ENCODE measurements around the gene DUSP16.
"Not testable (repeated sequence)": the region's sequence is repeated elsewhere in the genome, so short reads cannot be mapped to it uniquely, and the experiment has no call there.

The DUSP16 gene

DNA sequence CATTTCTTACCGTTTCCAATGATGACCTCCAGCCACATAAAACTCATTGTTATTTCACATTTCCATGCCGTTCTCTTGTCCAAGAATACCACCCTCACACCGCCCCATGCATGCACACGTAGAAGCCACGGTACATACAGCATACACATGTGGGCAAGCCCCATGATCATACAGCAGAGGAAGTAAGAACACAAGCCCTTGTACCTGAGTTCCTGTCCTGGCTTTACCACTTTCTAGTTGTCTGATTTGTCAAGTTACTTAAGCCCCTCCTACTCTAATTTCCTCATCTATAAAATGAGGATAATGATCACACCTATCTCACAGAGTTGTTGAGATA, 59.9 kb downstream of the DUSP16 start:
- no peak for DNase-seq (ENCODE audit: low read depth, low spot score)
- H3K27ac ChIP-seq, result no peak overlapping the region

DNA sequence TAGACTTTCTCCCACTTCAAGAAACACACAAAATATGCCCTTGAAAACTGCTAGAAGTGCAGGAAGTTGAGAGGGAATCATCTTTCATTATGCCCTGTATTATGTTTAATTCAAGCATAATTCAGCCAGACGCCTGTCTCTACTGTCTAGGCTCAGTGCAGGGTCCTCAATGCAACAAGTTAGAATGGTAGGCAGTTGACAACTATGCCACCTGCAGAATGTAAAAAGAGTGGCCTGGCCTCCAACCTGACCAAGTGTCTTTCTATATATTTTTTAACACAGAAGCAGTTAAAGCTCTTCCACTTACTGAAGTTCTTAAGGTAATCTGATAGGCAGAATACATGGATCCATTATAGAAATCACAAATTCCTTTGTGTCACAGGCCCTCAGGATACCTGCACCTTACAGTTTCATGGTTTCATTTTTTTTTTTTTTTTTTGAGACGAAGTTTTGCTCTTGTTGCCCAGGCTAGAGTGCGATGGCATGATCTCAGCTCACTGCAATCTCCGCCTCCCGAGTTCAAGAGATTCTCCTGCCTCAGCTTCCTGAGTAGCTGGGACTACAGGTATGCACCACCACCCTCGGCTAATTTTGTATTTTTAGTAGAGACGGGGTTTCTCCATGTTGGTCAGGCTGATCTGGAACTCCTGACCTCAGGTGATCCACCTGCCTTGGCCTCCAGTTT, 60.4 kb downstream of the DUSP16 start:
- not testable (repeated sequence) for DNase-seq (ENCODE audit: low read depth, low spot score); H3K27ac ChIP-seq

DNA sequence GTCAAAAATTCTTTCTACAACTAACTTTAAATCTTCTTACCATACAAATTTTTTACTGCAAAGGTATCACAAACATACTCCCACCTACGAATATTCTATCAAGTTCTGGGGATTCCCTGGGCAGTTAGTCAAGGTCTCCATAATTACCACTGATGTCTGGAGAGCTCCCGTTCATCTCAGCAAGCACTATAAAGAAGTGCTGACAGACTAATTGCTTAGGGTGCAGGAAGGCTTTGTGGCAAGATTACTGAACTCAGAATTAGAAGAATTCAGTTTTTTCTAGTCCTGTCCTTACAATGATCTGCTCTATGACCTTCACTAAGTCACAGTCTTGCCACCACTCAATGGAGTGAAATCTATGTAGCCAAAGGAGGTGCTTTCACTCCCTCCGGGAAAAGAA, 61.5 kb downstream of the DUSP16 start:
- no peak for DNase-seq (ENCODE audit: low read depth, low spot score)
- no peak overlapping the region for H3K27ac ChIP-seq

DNA sequence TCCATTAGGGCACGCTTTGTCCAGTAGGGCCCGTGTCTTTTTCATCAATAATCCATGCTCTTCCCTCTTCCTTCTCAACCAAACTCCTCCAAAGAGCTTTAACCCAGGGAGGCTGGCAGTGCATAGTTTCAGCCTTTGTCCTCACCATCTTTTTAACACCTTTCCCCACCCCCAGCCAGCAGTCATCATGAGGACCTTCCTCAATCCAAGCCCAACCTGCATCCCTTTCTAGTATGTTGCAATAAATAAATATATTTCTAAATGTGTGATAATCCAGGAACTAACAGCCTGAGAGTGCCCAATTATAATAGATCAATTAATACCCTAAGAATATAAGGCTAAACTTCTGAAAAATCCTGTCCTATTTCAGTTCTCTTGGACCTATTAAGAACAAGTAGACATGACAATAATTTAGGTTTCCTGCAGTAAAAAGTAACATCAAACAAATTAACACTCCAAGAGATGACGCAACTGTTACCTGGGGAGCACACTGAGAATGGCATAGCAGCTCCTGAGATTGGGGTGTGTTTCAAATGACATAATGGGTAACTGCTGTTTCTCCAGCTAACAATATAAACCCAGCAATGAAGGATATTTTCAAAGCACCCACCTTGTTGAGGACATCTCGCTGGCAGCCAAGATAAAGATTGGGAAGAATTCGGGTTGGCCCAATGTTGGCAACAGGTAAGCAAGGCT, 62.6 kb downstream of the DUSP16 start:
- H3K27ac ChIP-seq, result no peak overlapping the region
- DNase-seq (ENCODE audit: low read depth, low spot score), result no peak

DNA sequence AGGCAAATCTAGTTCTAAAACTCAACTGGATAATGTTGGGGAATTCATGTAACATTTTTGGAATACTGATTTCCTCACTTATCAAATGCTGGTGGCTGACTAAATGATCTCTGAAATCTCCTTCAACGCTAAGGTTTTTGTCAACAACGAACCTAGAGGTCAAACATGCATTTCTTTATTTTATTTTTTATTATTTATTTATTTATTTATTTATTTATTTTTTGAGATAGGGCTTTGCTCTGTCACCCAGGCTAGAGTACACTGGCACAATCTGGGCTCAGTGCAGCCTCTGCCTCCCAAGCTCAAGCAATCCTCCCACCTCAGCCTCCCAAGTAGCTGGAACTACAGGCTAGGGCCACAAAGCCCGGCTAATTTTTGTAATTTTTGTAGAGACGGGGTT, 64.5 kb downstream of the DUSP16 start:
- no peak for DNase-seq (ENCODE audit: low read depth, low spot score)
- no peak overlapping the region for H3K27ac ChIP-seq

DNA sequence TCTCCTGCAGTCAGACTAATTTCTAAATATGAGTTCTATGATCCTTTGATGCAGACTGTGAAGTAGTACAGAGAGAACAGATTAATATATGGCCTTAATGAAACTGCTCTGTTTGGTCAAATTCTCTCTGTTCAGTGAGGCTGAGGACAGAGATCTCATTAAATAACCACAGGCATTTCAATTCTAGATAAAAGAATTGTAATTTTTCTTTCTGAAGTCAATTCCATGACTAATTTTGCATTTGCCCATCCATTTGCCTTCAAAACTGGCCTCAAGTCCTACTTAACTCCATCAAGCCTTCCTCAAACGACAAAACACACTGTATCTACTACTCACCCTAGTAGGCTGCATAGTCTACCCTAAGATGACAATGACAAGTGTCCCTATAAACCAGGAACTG, 67.1 kb downstream of the DUSP16 start:
- no peak for DNase-seq (ENCODE audit: low read depth, low spot score)
- H3K27ac ChIP-seq, result no peak overlapping the region

GRCh38 chr12:12492547-12492946, 70.1 kb downstream of the DUSP16 start:
- no peak for DNase-seq (ENCODE audit: low read depth, low spot score)

DNA sequence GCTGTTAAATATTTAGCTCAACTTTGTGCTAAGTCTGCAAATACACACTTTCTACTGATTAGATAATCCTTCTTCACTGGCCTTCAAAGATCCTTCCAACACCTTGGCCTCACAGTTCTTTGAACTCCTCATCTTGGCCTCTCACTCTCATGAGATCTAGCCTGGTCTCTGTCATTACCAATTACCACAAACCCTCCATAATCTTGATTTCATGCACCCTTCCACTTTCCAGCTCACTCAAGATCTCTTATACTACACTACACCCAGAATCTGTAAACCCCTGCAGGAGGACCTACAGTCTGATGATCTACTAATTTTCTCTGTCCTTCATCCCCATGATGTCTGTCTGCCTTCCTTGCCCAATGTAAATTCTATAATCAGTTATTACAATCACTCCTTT, 71.1 kb downstream of the DUSP16 start:
- no peak for DNase-seq (ENCODE audit: low read depth, low spot score)
- H3K27ac ChIP-seq, result no peak overlapping the region

More at GRCh38 chr12:12492547-12492946, 70.1 kb downstream of the DUSP16 start:
- no peak overlapping the region for H3K27ac ChIP-seq

DNA sequence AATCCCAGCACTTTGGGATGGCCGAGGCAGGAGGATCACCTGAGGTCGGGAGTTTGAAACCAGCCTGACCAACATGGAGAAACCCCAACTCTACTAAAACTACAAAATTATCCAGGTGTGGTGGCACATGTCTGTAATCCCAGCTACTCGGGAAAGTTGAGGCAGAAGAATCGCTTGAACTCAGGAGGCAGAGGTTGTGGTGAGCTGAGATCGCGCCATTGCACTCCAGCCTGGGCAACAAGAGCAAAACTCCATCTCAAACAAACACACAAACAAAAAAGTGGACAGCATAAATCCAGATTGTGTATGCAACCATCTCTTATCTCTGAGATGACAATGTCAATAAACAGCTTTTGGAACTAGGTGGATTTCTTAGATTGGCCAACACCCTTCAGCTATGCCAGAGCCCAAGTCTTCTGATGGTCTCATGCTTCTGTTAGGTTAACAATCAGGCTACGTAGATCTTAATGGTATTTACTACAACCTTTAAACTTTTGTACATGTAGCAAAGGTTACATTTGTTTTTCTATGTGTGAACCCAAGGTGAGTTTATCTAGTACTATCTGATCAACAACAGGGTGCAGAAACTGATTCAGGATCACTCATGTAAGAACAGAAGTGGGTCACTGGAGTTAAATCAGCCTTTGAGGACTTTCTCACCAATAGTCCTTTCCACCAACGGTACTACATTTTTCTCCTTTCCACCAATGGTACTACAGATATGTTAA, 73.7 kb downstream of the DUSP16 start:
- H3K27ac ChIP-seq, result no peak overlapping the region
- no peak for DNase-seq (ENCODE audit: low read depth, low spot score)

DNA sequence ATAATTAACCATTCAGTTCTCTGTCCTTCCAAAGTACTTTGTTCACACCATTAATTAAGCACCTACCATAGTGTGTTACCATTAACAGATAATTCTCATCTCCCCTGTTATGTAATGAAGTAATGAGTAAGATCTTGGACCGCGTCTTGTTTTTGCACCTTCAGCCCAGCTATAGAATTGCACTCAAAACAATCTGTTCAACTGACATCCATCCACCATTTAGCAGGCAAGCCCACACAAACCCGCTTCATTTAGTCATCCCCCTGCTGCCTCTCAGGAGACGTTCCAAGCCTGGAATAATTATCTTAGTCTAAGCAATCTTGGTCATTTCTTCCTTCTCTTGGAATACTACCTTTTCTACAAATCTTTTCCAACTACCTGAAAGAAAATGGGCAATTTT, 74.4 kb downstream of the DUSP16 start:
- DNase-seq (ENCODE audit: low read depth, low spot score), result no peak
- no peak overlapping the region for H3K27ac ChIP-seq

DNA sequence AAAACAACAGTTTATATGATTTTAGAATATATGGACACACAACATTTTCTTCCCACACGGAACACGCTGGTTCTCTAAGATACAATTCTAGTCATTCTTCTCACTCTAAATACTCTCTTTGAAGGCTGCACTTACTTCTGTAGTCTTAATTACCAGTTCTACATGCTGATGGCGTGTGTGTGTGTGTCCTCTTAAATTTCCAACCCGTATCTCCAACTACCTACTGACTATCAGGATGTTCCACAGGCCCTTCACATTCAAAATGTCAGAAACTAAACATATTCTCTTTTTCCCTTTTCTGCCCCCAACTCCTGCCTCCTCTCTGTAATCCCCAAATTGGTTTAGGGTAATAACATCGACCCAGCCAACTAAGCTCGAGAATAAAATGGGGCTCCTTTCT, 75.2 kb downstream of the DUSP16 start:
- H3K27ac ChIP-seq, result no peak overlapping the region
- no peak for DNase-seq (ENCODE audit: low read depth, low spot score)

GRCh38 chr12:12486661-12487240, 75.9 kb downstream of the DUSP16 start:
- no peak overlapping the region for H3K27ac ChIP-seq
- no peak for DNase-seq (ENCODE audit: low read depth, low spot score)

GRCh38 chr12:12483438-12483837, 79.2 kb downstream of the DUSP16 start:
- DNase-seq (ENCODE audit: low read depth, low spot score), result no peak
- no peak overlapping the region for H3K27ac ChIP-seq

DNA sequence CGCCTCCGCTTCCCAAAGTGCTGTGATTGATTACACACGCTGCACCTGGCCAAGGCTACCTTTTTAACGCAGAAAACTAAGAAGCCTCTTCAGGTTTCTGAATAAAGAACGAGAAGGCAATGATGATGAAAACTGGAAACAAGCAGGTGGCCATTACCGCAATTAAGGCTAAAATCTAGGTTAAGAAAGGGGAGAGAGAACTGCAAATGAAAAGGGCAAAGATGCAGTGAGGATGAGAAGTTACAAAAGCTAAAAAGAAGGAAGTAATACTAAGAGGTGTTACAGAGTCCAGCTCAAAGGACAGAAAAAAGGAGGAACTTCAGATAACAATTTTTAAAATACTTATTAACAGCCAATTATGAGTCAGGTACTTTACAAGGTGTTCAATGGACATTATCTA, 79.7 kb downstream of the DUSP16 start:
- no peak overlapping the region for H3K27ac ChIP-seq
- DNase-seq (ENCODE audit: low read depth, low spot score), result no peak

DNA sequence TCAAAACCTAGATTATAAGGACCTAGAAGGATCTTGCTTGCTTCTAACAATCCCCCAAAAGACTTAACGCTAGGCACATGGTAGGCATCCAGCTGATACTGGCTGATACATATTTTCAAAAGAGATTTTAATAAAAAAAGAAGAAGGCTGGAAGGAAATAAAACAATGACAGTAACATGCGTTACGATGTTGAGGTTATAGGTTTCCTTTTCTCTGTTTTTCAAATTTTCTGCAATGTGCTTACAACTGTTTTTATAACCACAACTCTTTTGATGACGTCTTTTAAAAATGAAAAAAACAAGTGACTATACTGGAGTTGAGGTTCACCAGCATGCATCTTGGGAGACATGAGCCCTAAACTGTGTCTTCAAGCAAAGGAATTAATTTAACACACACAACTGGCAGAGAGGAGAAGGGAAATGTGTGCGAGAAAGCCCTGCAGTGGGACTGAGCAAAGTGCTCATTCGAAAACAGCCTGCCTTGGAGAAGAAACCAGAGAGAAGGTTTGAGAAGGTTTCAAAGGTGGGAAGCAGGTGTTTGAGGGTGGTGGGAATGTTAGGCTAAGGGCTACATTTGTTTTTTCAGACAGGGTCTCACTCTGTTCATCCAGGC, 80.4 kb downstream of the DUSP16 start:
- no peak overlapping the region for H3K27ac ChIP-seq
- no peak for DNase-seq (ENCODE audit: low read depth, low spot score)

DNA sequence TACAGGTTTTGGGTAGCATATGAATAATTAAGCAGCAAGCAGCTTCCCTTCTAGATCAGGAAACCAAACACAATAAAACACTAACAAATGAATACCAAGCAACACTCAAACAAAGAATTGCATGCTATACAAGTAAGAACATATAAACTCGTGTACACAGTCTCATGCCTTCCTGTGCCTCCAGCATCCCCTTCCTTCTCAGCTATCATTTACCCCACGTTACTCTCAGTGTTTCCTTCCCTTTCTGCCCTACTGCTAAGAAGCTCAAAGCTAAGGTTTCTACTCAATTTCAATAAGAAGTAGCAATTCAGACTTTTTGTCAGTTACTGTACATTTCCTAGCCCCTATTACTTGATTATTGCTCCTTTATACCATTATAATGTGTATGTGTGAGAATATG, 81.0 kb downstream of the DUSP16 start:
- DNase-seq (ENCODE audit: low read depth, low spot score), result no peak
- H3K27ac ChIP-seq, result no peak overlapping the region

DNA sequence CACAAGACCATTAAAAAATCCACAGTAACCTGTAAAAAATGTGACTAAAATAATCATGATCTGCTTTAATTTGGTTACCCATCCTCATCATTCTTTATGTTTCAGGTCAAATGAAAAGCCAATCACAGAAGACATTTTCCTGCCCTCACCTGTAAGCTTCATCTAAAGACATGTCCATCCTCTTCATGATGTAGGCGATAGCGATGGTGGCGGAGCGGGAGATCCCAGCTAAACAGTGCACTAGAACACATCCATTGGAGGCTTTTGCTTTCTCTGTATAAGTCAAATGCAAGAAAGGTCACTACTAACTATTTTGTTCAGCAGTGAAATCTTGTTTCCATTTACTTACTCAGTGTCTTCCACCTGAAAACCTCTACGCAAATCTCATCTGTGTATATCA, 82.6 kb downstream of the DUSP16 start:
- no peak for DNase-seq (ENCODE audit: low read depth, low spot score)
- H3K27ac ChIP-seq, result no peak overlapping the region

DNA sequence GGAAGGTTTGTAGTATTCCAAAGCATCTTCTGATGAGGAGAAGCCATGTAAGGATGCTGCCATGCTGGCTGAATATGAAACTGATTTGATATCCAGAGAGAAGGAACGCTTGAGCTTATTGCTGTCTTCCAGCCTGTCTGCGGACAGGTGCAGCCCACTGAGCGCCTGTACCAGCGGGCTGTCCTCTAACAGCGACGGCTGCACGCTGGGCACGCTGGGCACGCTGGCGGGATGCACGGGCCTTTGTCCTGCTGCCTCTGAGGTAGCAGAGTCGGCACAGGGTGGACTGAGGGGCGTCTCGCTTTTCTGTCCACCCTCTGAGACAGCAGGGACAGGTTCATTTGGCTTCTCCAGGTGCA, 85.2 kb downstream of the DUSP16 start:
- no peak overlapping the region for H3K27ac ChIP-seq
- no peak for DNase-seq (ENCODE audit: low read depth, low spot score)

GRCh38 chr12:12476857-12477531, 85.7 kb downstream of the DUSP16 start:
- no peak for DNase-seq (ENCODE audit: low read depth, low spot score)
- no peak overlapping the region for H3K27ac ChIP-seq
